Activated T-helper 1 cell treated with anti-CD3 and anti-CD28 coated beads, Interleukin-12 subunit alpha, Interleukin-12 subunit beta, Interleukin-2, Interleukin-4 antibody, amounts not matched to agents 30 ng/mL and 10 ng/mL and 1 ng/mL, durations not matched to agents 14 hours and 24 hours and 36 hours (primary cell): ENCODE data around the gene ACOT6. TPM values are rescaled to one million over a fixed set of nuclear protein-coding genes. Genes with fewer than 3 reads are reported as not detected.
"Not testable (repeated sequence)": the region's sequence is repeated elsewhere in the genome, so short reads cannot be mapped to it uniquely, and the experiment has no call there.

Experiments used
- DNase-seq: peaks from one replicate; pipeline ENCODE4 v3.0.0; 2021; ENCODE audit warnings: low spot score
- H3K27ac Mint-ChIP-seq: one replicate; pipeline ENCODE4 v1.8.0; 2021; ENCODE audit warnings: mild to moderate bottlenecking, mixed read lengths
- H3K27me3 Mint-ChIP-seq: one replicate; pipeline ENCODE4 v1.8.0; 2022; ENCODE audit warnings: mild to moderate bottlenecking, moderate library complexity, mixed read lengths; ENCODE audit not compliant: insufficient read depth
- H3K36me3 Mint-ChIP-seq: one replicate; pipeline ENCODE4 v1.8.0; 2021; ENCODE audit warnings: low read depth, mixed read lengths
- H3K4me1 Mint-ChIP-seq: one replicate; pipeline ENCODE4 v1.8.0; 2021; ENCODE audit warnings: low read depth, mixed read lengths
- H3K4me3 Mint-ChIP-seq: one replicate; pipeline ENCODE4 v1.8.0; 2021; ENCODE audit warnings: mild to moderate bottlenecking, moderate library complexity, mixed read lengths
- H3K9me3 Mint-ChIP-seq: one replicate; pipeline ENCODE4 v1.8.0; 2021; ENCODE audit warnings: mixed read lengths
- intact Hi-C: fragments of 100-400 bp; cut with micrococcal nuclease; formaldehyde crosslinking; loops from one replicate; pipeline ENCODE4 v1.15.1; 2024
- total RNA-seq: library from RNA; stranded (reverse); gene quantifications from 2 replicates; pipeline ENCODE4 v1.2.3, GENCODE V29; 2022

Gene ACOT6, protein sequence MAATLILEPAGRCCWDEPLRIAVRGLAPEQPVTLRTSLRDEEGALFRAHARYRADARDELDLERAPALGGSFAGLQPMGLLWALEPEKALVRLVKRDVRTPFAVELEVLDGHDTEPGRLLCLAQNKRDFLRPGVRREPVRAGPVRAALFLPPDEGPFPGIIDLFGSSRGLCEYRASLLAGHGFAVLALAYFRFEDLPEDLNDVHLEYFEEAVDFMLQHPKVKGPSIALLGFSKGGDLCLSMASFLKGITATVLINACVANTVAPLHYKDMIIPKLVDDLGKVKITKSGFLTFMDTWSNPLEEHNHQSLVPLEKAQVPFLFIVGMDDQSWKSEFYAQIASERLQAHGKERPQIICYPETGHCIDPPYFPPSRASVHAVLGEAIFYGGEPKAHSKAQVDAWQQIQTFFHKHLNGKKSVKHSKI
- total RNA-seq = not detected in 2 replicates

DNA sequence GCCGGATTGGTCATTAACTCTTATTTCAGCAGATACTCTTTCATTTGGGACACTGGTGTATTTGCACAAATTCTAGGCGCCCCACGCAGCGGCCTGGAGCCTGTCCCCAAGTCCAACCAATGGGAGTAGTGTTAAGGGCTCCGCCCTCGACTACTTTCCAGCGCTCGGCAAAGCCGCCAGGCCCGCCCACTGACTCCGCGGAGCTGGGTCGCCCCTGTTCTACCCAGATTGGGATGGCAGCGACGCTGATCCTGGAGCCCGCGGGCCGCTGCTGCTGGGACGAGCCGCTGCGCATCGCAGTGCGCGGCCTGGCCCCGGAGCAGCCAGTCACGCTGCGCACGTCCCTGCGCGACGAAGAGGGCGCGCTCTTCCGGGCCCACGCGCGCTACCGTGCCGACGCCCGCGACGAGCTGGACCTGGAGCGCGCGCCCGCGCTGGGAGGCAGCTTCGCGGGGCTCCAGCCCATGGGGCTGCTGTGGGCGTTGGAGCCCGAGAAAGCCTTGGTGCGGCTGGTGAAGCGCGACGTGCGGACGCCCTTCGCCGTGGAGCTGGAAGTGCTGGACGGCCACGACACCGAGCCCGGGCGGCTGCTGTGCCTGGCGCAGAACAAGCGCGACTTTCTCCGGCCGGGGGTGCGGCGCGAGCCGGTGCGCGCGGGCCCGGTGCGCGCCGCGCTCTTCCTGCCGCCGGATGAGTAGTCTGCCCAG is at the start of gene ACOT6:
ACOT6 (plus strand) TSS at position 179 of the 707 bp plus-strand sequence; CDS start at position 234, 55 bp downstream.
- DNase-seq = peak; percentile 54
- H3K27ac Mint-ChIP-seq = peak within 1 kb of the TSS; percentile 52
- peaks cover 5% of the 10 kb centered on the region for H3K4me1 Mint-ChIP-seq
- H3K27me3 Mint-ChIP-seq = peaks cover 7% of the 10 kb centered on the region
- intact Hi-C loops = loop anchor here (1.0 to 2.0 kb wide), 2 partner anchors 22 to 43 kb away; partner anchors contain the start of genes ACOT2 and ACOT4
- peak within 1 kb of the TSS; percentile 83 for H3K4me3 Mint-ChIP-seq
- H3K9me3 Mint-ChIP-seq = no peaks in the 10 kb centered on the region
- no peaks in the 10 kb centered on the region for H3K36me3 Mint-ChIP-seq

DNA sequence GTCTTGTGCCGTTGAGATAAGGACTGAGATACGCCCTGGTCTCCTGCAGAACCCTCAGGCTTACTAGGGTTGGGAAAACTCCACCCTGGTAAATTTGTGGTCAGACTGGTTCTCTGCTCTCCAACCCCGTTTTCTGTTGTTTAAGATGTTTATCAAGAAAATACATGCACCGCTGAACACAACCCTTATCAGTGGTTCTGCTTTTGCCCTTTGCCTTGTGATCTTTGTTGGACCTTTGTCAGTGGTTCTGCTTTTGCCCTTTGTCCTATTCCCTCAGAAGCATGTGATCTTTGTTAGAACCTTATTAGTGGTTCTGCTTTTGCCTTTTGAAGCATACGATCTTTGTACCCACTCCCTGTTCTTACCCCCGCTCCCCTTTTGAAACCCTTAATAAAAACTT is 49.6 kb upstream of the ACOT6 start:
- Mint-ChIP-seq H3K36me3 (peaks cover 16% of the 10 kb centered on the region), H3K9me3 (peaks cover 15% of the 10 kb centered on the region), H3K4me1 (peaks cover 17% of the 10 kb centered on the region)
- H3K27ac Mint-ChIP-seq, H3K27me3 Mint-ChIP-seq, H3K4me3 Mint-ChIP-seq, DNase-seq, intact Hi-C loops: not testable (repeated sequence)

DNA sequence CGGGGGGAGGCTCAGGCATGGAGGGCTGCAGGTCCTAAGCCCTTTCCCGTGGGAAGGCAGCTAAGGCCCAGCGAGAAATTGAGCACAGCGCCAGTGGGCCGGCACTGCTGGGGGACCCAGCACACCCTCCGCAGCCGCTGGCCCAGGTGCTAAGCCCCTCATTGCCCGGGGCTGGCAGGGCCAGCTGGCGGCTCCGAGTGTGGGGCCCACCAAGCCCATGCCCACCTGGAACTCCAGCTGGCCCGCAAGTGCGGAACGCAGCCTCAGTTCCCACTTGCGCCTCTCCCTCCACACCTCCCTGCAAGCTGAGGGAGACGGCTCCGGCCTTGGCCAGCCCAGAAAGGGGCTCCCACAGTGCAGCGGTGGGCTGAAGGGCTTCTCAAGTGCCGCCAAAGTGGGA is 45.9 kb upstream of the ACOT6 start:
- not testable (repeated sequence) for H3K27me3 Mint-ChIP-seq, DNase-seq, H3K4me3 Mint-ChIP-seq, H3K27ac Mint-ChIP-seq
- Mint-ChIP-seq H3K9me3 (peaks cover 15% of the 10 kb centered on the region), H3K4me1 (peaks cover 39% of the 10 kb centered on the region), H3K36me3 (peaks cover 17% of the 10 kb centered on the region)
- intact Hi-C loops = loop anchor here (5.0 kb wide), 3 partner anchors 146 to 321 kb away; partner anchors contain the start of genes PNMA1, PTGR2 and ZNF410

DNA sequence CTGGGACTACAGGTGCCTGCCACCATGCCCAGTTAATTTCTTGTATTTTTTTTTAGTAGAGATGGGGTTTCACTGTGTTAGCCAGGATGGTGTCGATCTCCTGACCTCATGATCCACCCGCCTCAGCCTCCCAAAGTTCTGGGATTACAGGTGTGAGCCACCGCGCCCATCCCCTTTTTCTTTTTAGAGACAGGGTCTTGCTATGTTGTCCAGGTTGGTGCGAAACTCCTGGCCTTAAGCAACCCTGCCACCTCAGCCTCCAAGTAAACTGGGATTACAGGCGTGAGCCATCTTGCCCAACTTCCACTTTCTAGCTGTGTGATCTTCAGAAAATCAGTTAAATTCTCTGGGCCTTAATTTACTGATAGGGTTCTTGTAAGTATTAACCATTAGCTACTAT is 45.4 kb upstream of the ACOT6 start:
- not testable (repeated sequence) for H3K4me3 Mint-ChIP-seq, DNase-seq, H3K27me3 Mint-ChIP-seq, H3K27ac Mint-ChIP-seq
- Mint-ChIP-seq H3K36me3 (peaks cover 15% of the 10 kb centered on the region), H3K4me1 (peaks cover 39% of the 10 kb centered on the region), H3K9me3 (peaks cover 10% of the 10 kb centered on the region)
- intact Hi-C loops = loop anchor here (5.0 kb wide), 3 partner anchors 145 to 320 kb away; partner anchors contain the start of genes PNMA1, PTGR2 and ZNF410

DNA sequence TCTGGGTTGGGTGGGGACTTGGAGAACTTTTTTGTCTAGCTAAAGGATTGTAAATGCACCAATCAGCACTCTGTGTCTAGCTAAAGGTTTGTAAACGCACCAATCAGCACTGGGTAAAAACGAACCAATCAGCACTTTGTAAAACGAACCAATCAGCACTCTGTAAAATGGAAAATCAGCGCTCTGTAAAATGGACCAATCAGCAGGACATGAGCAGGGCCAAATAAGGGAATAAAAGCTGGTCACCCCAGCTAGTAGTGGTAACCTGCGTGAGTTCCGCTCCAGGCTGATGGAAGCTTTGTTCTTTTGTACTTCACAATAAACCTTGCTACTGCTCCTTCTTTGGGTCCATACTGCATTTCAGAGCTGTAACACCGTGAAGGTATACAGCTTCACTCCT is 45.0 kb upstream of the ACOT6 start:
- peaks cover 39% of the 10 kb centered on the region for H3K4me1 Mint-ChIP-seq
- no peak for DNase-seq
- H3K36me3 Mint-ChIP-seq = peaks cover 15% of the 10 kb centered on the region
- no peak overlapping the region for H3K27ac Mint-ChIP-seq
- H3K9me3 Mint-ChIP-seq = peaks cover 6% of the 10 kb centered on the region
- H3K4me3 Mint-ChIP-seq = peak overlapping the region; percentile 92
- intact Hi-C loops = loop anchor here (5.0 kb wide), 3 partner anchors 145 to 320 kb away; partner anchors contain the start of genes PNMA1, PTGR2 and ZNF410
- H3K27me3 Mint-ChIP-seq = no peaks in the 10 kb centered on the region

DNA sequence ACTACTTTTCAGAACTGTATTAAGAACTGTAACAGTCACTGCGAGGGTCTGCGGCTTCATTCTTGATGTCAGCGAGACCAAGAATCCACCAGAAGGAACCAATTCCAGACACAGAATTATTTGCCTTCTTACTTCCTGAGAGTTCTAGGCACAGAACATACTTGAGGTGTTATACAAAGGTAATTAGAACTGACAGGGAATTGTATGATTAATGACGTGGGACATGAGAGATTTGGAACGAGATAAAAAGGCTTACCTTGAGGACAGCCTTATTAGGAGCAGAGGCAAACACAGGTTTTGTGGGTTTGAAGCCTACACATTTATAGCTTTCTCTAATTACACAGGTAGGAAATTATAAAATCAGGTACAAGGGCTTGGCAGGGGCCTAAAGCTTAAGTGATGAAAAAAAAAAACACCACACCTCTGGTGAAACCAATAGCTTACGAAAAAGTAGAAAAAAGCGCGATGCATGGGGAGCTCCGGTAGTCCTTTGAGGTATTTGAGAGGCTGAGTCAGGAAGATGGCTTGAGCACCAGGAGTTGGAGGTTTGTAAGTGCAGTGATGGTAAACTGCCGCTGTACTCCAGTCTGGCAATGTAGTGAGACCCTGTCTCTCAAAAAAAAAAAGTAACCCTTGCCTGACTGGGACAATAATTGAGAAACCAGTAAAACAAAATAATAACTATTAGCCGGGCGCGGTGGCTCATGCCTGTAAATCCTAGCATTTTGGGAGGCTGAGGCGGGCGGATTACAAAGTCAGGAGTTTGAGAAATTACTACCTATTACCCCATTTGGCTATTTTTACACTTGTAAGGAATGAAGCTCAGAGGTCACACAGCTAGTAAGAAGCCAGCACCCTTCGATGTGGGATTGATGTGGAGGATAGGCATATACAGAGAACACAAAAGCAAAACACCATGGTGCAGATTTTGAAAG is 44.1 kb upstream of the ACOT6 start:
- H3K4me1 Mint-ChIP-seq = peaks cover 39% of the 10 kb centered on the region
- intact Hi-C loops = loop anchor here (2.0 to 5.0 kb wide), 5 partner anchors 129 to 319 kb away; partner anchors contain the start of genes PNMA1, PTGR2 and ZNF410

DNA sequence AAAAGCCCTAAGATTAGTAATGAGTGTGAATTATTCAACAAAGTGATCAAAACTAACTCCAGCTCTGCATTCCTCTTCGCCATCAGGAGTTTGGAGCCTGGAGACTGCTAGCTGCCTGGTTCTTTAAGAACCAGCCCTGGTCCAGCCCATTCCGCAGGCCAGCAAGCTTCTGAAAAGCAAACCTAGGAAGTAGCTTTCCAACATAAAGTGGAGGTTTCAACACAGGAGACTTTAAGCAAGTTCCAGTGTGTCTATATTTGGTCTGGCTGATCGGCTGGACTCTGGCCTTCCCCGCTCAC is 43.5 kb upstream of the ACOT6 start:
- not testable (repeated sequence) for DNase-seq, H3K27me3 Mint-ChIP-seq, H3K9me3 Mint-ChIP-seq
- Mint-ChIP-seq H3K27ac (peak overlapping the region; percentile 97), H3K4me3 (peak overlapping the region; percentile 92), H3K4me1 (peaks cover 39% of the 10 kb centered on the region), H3K36me3 (peaks cover 18% of the 10 kb centered on the region)
- intact Hi-C loops = loop anchor here (1.0 to 5.0 kb wide), 9 partner anchors 43 to 318 kb away; partner anchors contain the start of genes ACOT6, PNMA1, PTGR2 and ZNF410

More for the DNA sequence above, 44.1 kb upstream of the ACOT6 start:
- peak overlapping the region; percentile 97 for H3K27ac Mint-ChIP-seq
- DNase-seq = no peak
- H3K4me3 Mint-ChIP-seq = peak overlapping the region; percentile 92
- H3K9me3 Mint-ChIP-seq = no peaks in the 10 kb centered on the region
- H3K27me3 Mint-ChIP-seq = no peaks in the 10 kb centered on the region
- peaks cover 16% of the 10 kb centered on the region for H3K36me3 Mint-ChIP-seq

DNA sequence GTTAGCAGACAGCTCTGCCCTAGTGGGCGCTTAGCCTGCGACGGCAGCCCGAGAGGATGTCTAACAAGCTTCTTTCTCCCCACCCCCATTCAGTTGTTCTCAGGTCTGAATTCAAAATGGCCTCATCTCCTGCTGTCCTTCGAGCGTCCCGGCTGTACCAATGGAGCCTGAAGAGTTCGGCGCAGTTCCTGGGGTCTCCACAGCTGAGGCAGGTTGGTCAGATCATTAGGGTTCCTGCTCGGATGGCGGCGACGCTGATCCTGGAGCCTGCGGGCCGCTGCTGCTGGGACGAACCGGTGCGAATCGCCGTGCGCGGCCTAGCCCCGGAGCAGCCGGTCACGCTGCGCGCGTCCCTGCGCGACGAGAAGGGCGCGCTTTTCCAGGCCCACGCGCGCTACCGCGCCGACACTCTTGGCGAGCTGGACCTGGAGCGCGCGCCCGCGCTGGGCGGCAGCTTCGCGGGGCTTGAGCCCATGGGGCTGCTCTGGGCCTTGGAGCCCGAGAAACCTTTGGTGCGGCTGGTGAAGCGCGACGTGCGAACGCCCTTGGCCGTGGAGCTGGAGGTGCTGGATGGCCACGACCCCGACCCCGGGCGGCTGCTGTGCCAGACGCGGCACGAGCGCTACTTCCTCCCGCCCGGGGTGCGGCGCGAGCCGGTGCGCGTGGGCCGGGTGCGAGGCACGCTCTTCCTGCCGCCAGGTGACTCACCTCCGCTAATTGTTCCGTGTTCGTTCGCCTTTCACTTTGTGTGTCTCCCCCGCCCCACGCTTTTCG is 42.9 kb upstream of the ACOT6 start, which contains the start of gene ACOT2:
ACOT2 (plus strand) TSS at position 29 of the 774 bp plus-strand sequence; CDS start at position 57, 28 bp downstream.
- intact Hi-C loops = loop anchor here (1.0 to 5.0 kb wide), 9 partner anchors 43 to 318 kb away; partner anchors contain the start of genes ACOT6, PNMA1, PTGR2 and ZNF410
- Mint-ChIP-seq H3K4me3 (peak within 1 kb of the TSS; percentile 92), H3K36me3 (peaks cover 20% of the 10 kb centered on the region)

DNA sequence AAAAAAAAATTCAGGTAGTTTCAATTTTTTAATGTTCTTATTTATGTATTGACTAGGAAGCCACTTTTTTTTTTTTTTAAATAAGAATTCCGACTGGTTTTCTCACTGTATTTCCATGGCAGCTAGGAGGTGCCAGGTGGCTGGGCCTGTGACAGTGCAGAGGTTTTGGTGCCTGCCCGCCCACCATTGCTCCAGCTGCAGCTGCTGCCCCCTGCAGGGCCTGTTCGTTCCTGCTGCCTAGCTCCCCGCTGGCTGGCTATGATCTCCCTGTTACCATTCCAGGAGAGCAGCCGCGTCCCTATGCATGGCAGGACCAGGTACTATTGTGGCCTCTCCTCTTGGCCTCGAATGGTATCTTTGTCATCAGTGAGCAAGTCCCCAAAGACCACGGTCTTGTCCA is 41.4 kb upstream of the ACOT6 start:
- intact Hi-C loops = loop anchor here (1.0 kb wide), 1 partner anchor 62 kb away; no protein-coding TSS in a partner anchor
- Mint-ChIP-seq H3K36me3 (peaks cover 15% of the 10 kb centered on the region), H3K4me3 (peak overlapping the region; percentile 2), H3K4me1 (peaks cover 29% of the 10 kb centered on the region)
- H3K9me3 Mint-ChIP-seq, H3K27me3 Mint-ChIP-seq, H3K27ac Mint-ChIP-seq: not testable (repeated sequence)
- peak; percentile 53 for DNase-seq

More for the DNA sequence above, 42.9 kb upstream of the ACOT6 start, which contains the start of gene ACOT2:
- Mint-ChIP-seq H3K27ac (peak within 1 kb of the TSS; percentile 97), H3K4me1 (peaks cover 39% of the 10 kb centered on the region)
- peak; percentile 65 for DNase-seq
- H3K9me3 Mint-ChIP-seq, H3K27me3 Mint-ChIP-seq: not testable (repeated sequence)

DNA sequence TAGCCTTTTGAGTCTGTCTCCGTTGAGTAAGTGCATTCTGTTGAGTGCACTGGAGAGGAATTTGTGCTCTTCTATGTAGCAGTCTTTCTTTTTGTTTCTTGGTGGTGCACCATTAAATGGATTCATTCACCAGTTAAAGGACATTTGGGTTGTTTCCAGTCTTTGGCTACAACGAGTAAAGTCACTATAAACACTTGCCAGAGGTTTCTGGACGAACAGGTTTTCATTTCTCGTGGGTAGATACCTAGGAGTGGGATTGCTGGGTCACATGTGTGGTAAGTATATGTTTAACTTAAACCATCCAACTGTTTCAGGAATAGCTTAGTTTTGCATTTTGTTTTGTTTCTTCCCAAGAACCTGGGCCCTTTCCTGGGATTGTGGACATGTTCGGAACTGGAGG is 39.3 kb upstream of the ACOT6 start:
- H3K27ac Mint-ChIP-seq, H3K9me3 Mint-ChIP-seq, H3K4me3 Mint-ChIP-seq, H3K27me3 Mint-ChIP-seq, DNase-seq, intact Hi-C loops: not testable (repeated sequence)
- Mint-ChIP-seq H3K4me1 (peaks cover 19% of the 10 kb centered on the region), H3K36me3 (peaks cover 13% of the 10 kb centered on the region)

DNA sequence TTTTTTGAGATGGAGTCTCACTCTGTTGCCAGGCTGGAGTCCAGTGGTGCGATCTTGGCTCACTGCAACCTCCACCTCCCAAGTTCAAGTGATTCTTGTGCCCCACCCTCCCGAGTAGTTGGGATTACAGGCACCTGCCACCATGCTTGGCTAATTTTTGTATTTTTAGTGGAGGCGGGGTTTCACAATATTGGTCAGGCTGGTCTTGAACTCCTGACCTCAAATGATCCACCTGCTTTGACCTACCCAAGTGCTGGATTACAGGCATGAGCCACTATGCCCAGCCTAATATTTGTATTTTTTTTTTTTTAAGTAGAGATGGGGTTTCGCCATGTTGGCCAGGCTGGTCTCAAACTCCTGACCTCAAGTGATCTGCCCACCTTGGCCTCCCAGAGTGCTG is 38.6 kb upstream of the ACOT6 start:
- H3K27me3 Mint-ChIP-seq, H3K4me3 Mint-ChIP-seq, H3K9me3 Mint-ChIP-seq, intact Hi-C loops, DNase-seq, H3K27ac Mint-ChIP-seq: not testable (repeated sequence)
- peaks cover 13% of the 10 kb centered on the region for H3K36me3 Mint-ChIP-seq
- peaks cover 12% of the 10 kb centered on the region for H3K4me1 Mint-ChIP-seq
